Neural crest cell (in vitro differentiated cells): ENCODE results near the gene BGLAP. TPM values are rescaled to one million over a fixed set of nuclear protein-coding genes. Genes with fewer than 3 reads are reported as not detected.
A peak's percentile ranks its signal among the peaks of the same experiment; 100 is the strongest.

ENCODE experiments used
- DNase-seq: peaks from one replicate; pipeline ENCODE4 v3.0.0; 2021; ENCODE audit warnings: low read depth, mixed read lengths, low spot score
- H3K27ac Mint-ChIP-seq: one replicate; pipeline ENCODE4 v1.8.0; 2021; ENCODE audit warnings: mild to moderate bottlenecking, mixed read lengths; ENCODE audit not compliant: unreplicated experiment
- H3K27me3 Mint-ChIP-seq: 2 replicates; pipeline ENCODE4 v1.8.0; 2021; ENCODE audit warnings: low read depth, mild to moderate bottlenecking, mixed read lengths
- H3K36me3 Mint-ChIP-seq: 2 replicates; pipeline ENCODE4 v1.8.0; 2021; ENCODE audit warnings: low read depth, mild to moderate bottlenecking, mixed read lengths
- H3K4me1 Mint-ChIP-seq: 2 replicates; pipeline ENCODE4 v1.8.0; 2021; ENCODE audit warnings: mixed read lengths
- H3K4me3 Mint-ChIP-seq: one replicate; pipeline ENCODE4 v1.8.0; 2021; ENCODE audit warnings: mild to moderate bottlenecking, mixed read lengths
- H3K9me3 Mint-ChIP-seq: 2 replicates; pipeline ENCODE4 v1.8.0; 2021; ENCODE audit warnings: mixed read lengths
- CTCF ChIP-seq: fragments of 200-600 bp; sonication (generic); conservative IDR thresholded peaks from 2 replicates; pipeline ENCODE4 v1.5.0; 2021; ENCODE audit warnings: antibody characterized with exemption, mild to moderate bottlenecking
- total RNA-seq: library from RNA; stranded (reverse); gene quantifications from 2 replicates; pipeline ENCODE4 v1.2.1, GENCODE V29; 2021

The BGLAP gene
- total RNA-seq, 1 donor from 2014 or later, result 3.0 TPM

- no peak for DNase-seq
- Mint-ChIP-seq H3K4me1 (peaks cover 15% of the 10 kb centered on the region), H3K4me3 (peak overlapping the region; percentile 72), H3K9me3 (no peaks in the 10 kb centered on the region), H3K27ac (no peak overlapping the region), H3K36me3 (peaks cover 11% of the 10 kb centered on the region), H3K27me3 (no peaks in the 10 kb centered on the region)
- TF ChIP-seq CTCF, result no peak
Measured at GRCh38 chr1:156217871-156218270, 24.1 kb upstream of the BGLAP start.

- no peak overlapping the region for H3K27ac Mint-ChIP-seq
- peaks cover 1% of the 10 kb centered on the region for H3K4me1 Mint-ChIP-seq
- H3K4me3 Mint-ChIP-seq, result peak overlapping the region; percentile 6
- peaks cover 10% of the 10 kb centered on the region for H3K36me3 Mint-ChIP-seq
- H3K27me3 Mint-ChIP-seq, result no peaks in the 10 kb centered on the region
- H3K9me3 Mint-ChIP-seq, result no peaks in the 10 kb centered on the region
- DNase-seq, result no peak
- no peak for TF ChIP-seq CTCF
Measured at GRCh38 chr1:156220226-156220625, 21.8 kb upstream of the BGLAP start.

GRCh38 chr1:156221986-156222692 lies 19.8 kb upstream of the BGLAP start:
- DNase-seq, result no peak
- Mint-ChIP-seq H3K9me3 (no peaks in the 10 kb centered on the region), H3K4me3 (no peak overlapping the region), H3K4me1 (peaks cover 6% of the 10 kb centered on the region), H3K36me3 (peaks cover 13% of the 10 kb centered on the region), H3K27me3 (no peaks in the 10 kb centered on the region), H3K27ac (no peak overlapping the region)
- TF ChIP-seq CTCF, result no peak

- no peak for DNase-seq
- peaks cover 6% of the 10 kb centered on the region for H3K4me1 Mint-ChIP-seq
- no peaks in the 10 kb centered on the region for H3K27me3 Mint-ChIP-seq
- H3K36me3 Mint-ChIP-seq, result peaks cover 13% of the 10 kb centered on the region
- H3K9me3 Mint-ChIP-seq, result no peaks in the 10 kb centered on the region
- H3K4me3 Mint-ChIP-seq, result peak overlapping the region; percentile 44
- no peak for TF ChIP-seq CTCF
- no peak overlapping the region for H3K27ac Mint-ChIP-seq
Measured at GRCh38 chr1:156225677-156226014, 16.3 kb upstream of the BGLAP start.

GRCh38 chr1:156226116-156226538 lies 15.9 kb upstream of the BGLAP start:
- H3K4me3 Mint-ChIP-seq, result no peak overlapping the region
- H3K9me3 Mint-ChIP-seq, result no peaks in the 10 kb centered on the region
- H3K4me1 Mint-ChIP-seq, result peaks cover 6% of the 10 kb centered on the region
- no peak for TF ChIP-seq CTCF
- peaks cover 10% of the 10 kb centered on the region for H3K36me3 Mint-ChIP-seq
- DNase-seq, result no peak
- H3K27me3 Mint-ChIP-seq, result no peaks in the 10 kb centered on the region
- H3K27ac Mint-ChIP-seq, result no peak overlapping the region
